Measurements from ENCODE around the gene RC3H1. TPM values are rescaled to one million over a fixed set of nuclear protein-coding genes. Genes with fewer than 3 reads are reported as not detected.

RC3H1 gene, protein sequence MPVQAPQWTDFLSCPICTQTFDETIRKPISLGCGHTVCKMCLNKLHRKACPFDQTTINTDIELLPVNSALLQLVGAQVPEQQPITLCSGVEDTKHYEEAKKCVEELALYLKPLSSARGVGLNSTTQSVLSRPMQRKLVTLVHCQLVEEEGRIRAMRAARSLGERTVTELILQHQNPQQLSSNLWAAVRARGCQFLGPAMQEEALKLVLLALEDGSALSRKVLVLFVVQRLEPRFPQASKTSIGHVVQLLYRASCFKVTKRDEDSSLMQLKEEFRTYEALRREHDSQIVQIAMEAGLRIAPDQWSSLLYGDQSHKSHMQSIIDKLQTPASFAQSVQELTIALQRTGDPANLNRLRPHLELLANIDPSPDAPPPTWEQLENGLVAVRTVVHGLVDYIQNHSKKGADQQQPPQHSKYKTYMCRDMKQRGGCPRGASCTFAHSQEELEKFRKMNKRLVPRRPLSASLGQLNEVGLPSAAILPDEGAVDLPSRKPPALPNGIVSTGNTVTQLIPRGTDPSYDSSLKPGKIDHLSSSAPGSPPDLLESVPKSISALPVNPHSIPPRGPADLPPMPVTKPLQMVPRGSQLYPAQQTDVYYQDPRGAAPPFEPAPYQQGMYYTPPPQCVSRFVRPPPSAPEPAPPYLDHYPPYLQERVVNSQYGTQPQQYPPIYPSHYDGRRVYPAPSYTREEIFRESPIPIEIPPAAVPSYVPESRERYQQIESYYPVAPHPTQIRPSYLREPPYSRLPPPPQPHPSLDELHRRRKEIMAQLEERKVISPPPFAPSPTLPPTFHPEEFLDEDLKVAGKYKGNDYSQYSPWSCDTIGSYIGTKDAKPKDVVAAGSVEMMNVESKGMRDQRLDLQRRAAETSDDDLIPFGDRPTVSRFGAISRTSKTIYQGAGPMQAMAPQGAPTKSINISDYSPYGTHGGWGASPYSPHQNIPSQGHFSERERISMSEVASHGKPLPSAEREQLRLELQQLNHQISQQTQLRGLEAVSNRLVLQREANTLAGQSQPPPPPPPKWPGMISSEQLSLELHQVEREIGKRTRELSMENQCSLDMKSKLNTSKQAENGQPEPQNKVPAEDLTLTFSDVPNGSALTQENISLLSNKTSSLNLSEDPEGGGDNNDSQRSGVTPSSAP
- total RNA-seq: 10 to 100 TPM; 39.9 to 52.1 (median 49.3) TPM
- total RNA-seq (2013): 45.3 TPM
- 80.0 to 150 (median 117) reads per million in 29 experiments for total RNA-seq

DNA sequence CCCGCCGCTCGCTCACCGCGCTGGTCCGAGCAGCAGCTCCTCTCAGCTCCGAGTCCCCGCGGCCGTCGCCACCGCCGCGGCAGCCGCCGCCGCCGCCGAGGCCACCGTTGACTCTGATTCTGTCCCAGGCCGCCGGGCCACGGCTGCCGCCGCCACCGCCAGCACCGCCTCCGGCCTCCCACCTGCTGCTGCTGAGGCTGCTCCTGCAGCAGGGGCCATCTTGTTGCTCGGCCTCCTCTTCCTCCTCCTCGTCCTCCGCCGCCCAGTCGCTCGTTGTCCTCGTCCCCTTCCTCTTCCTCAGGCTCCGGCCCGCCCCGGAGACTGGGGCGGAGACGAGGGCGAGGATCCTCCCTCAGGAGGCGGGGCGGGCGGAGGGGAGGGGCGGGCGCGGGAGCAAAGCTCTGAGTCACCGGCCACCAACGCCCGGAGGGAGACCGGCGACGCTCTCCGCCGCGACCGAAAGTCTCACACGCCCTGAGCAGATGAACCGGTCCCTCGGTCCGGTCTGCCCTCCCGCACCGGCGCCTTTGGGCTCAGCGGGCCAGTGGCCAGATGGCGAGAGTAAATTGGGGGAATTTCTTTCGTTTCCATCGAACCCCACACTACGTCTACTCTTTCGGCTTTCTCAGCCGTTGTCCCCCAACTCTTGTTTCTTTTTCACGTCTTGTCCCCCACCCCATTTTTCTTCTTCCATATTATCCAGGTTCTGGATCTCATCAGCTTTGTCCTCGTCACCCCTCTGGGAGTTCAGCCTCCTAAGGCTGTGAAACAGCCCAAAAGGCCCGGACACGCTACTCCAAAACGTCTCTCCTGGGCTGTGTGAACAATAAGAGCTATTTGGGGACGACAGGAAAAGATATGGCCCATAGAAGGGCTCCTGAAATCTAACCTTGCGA, at the start of gene RC3H1:
TSS of gene RC3H1 (minus strand) at position 278 of the 896 bp plus-strand sequence. CDS start 29,372 bp downstream, outside the sequence.
- Mint-ChIP-seq H3K27me3 (no peaks in the 10 kb centered on the region), H3K36me3 (peaks cover 4% of the 10 kb centered on the region), H3K4me3 (peak within 1 kb of the TSS; percentile 94 to 99 (median 98)), H3K27ac (peak within 1 kb of the TSS; percentile 95 to 97), H3K9me3 (no peaks in the 10 kb centered on the region), H3K4me1 (peaks cover 42 to 51% (median 45%) of the 10 kb centered on the region in 3 donors)
- peak; percentile 75 to 92 (median 83) for DNase-seq
- Histone ChIP-seq H3K4me1 (ENCODE audit: control insufficient read depth in 1 of 2, extremely low read depth in 1 of 2, insufficient read depth in 2 of 2, low read length in 2 of 2) (peaks cover 18 to 40% of the 10 kb centered on the region in 2 experiments), H3K36me3 (ENCODE audit: control insufficient read depth in 2 of 2, extremely low read depth in 1 of 2, insufficient read depth in 1 of 2, low read length in 1 of 2) (no peaks in the 10 kb centered on the region), H3K9me3 (no peaks in the 10 kb centered on the region), H3K4me3 (ENCODE audit: control insufficient read depth in 1 of 2, extremely low read depth in 1 of 2, low read length in 1 of 2) (peak within 1 kb of the TSS; percentile 96 to 97), H3K27me3 (replicated peaks in 1 of 2; ENCODE audit: control insufficient read depth in 2 of 2, extremely low read depth in 1 of 2, insufficient read depth in 2 of 2, low read length in 1 of 2) (no peaks in the 10 kb centered on the region), H3K27ac (ENCODE audit: low read length) (peak within 1 kb of the TSS; percentile 91)
- POLR2A ChIA-PET: interaction anchor here (0.6 to 1.0 kb wide), 4 partner anchors 22 to 866 kb away, joined by 3 to 4 read pairs (median 3); no protein-coding TSS in a partner anchor
- 0% methylated on average over 46 of the region's 78 CpGs for WGBS (ENCODE audit: insufficient coverage)
- CTCF ChIA-PET: interaction anchor here in 1 of 2 donors (1.0 to 1.1 kb wide), 3 partner anchors 132 to 777 kb away, joined by 3 read pairs; no protein-coding TSS in a partner anchor
- peak; percentile 92 to 97 (median 92) for ATAC-seq (replicated peaks in 1 of 4)

DNA sequence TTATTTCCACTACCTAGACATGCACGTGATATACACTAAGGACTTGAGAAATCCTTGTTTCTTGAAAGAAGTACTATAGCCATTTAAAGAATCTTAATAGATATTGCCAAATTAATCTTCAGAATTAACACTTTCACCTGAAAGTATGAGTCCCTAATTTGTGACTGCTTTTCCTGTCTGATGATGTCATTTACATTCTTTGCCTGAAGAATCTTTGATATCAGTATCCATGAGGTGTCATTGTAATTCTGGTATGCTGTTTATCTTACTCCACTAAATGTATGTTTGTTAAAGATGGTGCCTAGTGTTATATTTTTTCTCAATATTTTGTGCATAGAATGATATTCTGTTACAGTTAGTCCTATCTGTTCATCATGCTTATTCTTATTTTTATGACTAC, 48.5 kb upstream of the RC3H1 start:
- H3K4me1 Mint-ChIP-seq: peaks cover 11 to 12% (median 11%) of the 10 kb centered on the region in 3 donors
- H3K9me3 Mint-ChIP-seq: no peaks in the 10 kb centered on the region
- peak overlapping the region in 1 of 2 donors; percentile 1 for H3K27ac Mint-ChIP-seq
- ChIA-PET CTCF (no interaction called here), POLR2A (no interaction called here)
- H3K4me3 ChIP-seq (ENCODE audit: control insufficient read depth in 1 of 2, extremely low read depth in 1 of 2, low read length in 1 of 2): no peak overlapping the region
- H3K27ac ChIP-seq (ENCODE audit: low read length): no peak overlapping the region
- no peaks in the 10 kb centered on the region for H3K36me3 ChIP-seq (ENCODE audit: control insufficient read depth in 2 of 2, extremely low read depth in 1 of 2, insufficient read depth in 1 of 2, low read length in 1 of 2)
- no peak for DNase-seq
- ATAC-seq (replicated peaks in 1 of 4): no peak
- H3K27me3 Mint-ChIP-seq: peaks cover 0 to 5% of the 10 kb centered on the region in 2 donors
- H3K36me3 Mint-ChIP-seq: no peaks in the 10 kb centered on the region
- no CpG with 5 or more reads among the region's 1 CpG for WGBS (ENCODE audit: insufficient coverage)
- no peaks in the 10 kb centered on the region for H3K27me3 ChIP-seq (replicated peaks in 1 of 2; ENCODE audit: control insufficient read depth in 2 of 2, extremely low read depth in 1 of 2, insufficient read depth in 2 of 2, low read length in 1 of 2)
- peaks cover 0 to 3% of the 10 kb centered on the region in 2 experiments for H3K4me1 ChIP-seq (ENCODE audit: control insufficient read depth in 1 of 2, extremely low read depth in 1 of 2, insufficient read depth in 2 of 2, low read length in 2 of 2)
- no peaks in the 10 kb centered on the region for H3K9me3 ChIP-seq
- H3K4me3 Mint-ChIP-seq: no peak overlapping the region

DNA sequence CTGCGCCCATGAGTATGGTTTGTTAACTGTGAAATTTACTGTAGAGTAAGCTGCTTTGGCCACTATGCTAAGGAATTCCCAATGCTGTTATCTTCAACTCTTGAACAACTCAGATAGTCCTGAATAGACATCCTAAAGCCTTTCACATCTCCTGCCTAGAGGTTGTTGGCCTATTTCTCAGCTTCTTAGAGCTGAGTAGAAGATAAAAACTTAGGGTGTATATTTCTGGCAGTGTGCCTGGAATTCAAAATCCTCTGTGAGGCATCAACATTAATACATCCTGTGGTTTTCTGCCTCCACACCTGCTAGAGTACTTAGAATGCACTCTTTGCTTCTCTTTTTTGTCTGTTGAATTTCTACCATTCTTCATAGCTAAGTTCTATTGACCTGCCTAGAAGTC, 45.8 kb upstream of the RC3H1 start:
- peaks cover 11 to 12% (median 11%) of the 10 kb centered on the region in 3 donors for H3K4me1 Mint-ChIP-seq
- H3K36me3 Mint-ChIP-seq: no peaks in the 10 kb centered on the region
- WGBS (ENCODE audit: insufficient coverage): no CpG with 5 or more reads among the region's 1 CpG
- peak overlapping the region in 1 of 2 donors; percentile 17 for H3K27ac Mint-ChIP-seq
- Histone ChIP-seq H3K4me3 (ENCODE audit: control insufficient read depth in 1 of 2, extremely low read depth in 1 of 2, low read length in 1 of 2) (no peak overlapping the region), H3K27ac (ENCODE audit: low read length) (no peak overlapping the region), H3K36me3 (ENCODE audit: control insufficient read depth in 2 of 2, extremely low read depth in 1 of 2, insufficient read depth in 1 of 2, low read length in 1 of 2) (no peaks in the 10 kb centered on the region), H3K4me1 (ENCODE audit: control insufficient read depth in 1 of 2, extremely low read depth in 1 of 2, insufficient read depth in 2 of 2, low read length in 2 of 2) (peaks cover 0 to 3% of the 10 kb centered on the region in 2 experiments), H3K9me3 (no peaks in the 10 kb centered on the region), H3K27me3 (replicated peaks in 1 of 2; ENCODE audit: control insufficient read depth in 2 of 2, extremely low read depth in 1 of 2, insufficient read depth in 2 of 2, low read length in 1 of 2) (no peaks in the 10 kb centered on the region)
- CTCF ChIA-PET: interaction anchor here in 1 of 2 donors (1.3 kb wide), 1 partner anchor 150 kb away, joined by 3 read pairs; no protein-coding TSS in a partner anchor
- ATAC-seq (replicated peaks in 1 of 4): peak; percentile 52 to 81 (median 78)
- H3K27me3 Mint-ChIP-seq: peaks cover 5% of the 10 kb centered on the region in 2 donors
- H3K4me3 Mint-ChIP-seq: no peak overlapping the region
- DNase-seq: peak in 9 of 35 experiments; percentile 3 to 43 (median 13)
- POLR2A ChIA-PET: no interaction called here
- H3K9me3 Mint-ChIP-seq: no peaks in the 10 kb centered on the region

DNA sequence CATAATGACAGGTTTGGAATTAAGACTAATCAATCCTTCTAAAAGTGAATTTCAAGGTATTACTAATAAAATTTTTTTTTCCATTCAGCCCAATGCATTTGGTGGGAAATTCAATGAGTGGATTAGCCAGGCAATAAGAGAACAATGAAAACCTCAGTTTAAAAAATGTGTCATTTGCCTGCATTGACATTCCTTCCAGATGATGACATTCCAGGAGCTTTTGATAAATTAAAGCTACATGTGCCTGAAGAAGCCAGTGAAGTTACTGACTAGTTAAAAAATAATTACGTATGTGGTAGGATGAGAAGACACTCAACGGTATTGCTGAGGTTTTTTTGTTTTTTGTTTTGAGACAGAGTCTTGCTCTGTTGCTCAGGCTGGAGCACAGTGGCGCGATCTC, 37.9 kb upstream of the RC3H1 start:
- Mint-ChIP-seq H3K9me3 (no peaks in the 10 kb centered on the region), H3K4me3 (no peak overlapping the region), H3K36me3 (no peaks in the 10 kb centered on the region), H3K4me1 (peaks cover 2 to 12% (median 5%) of the 10 kb centered on the region in 3 donors), H3K27me3 (peaks cover 2 to 7% of the 10 kb centered on the region in 2 donors), H3K27ac (no peak overlapping the region)
- Histone ChIP-seq H3K27ac (ENCODE audit: low read length) (no peak overlapping the region), H3K4me1 (ENCODE audit: control insufficient read depth in 1 of 2, extremely low read depth in 1 of 2, insufficient read depth in 2 of 2, low read length in 2 of 2) (no peaks in the 10 kb centered on the region), H3K36me3 (ENCODE audit: control insufficient read depth in 2 of 2, extremely low read depth in 1 of 2, insufficient read depth in 1 of 2, low read length in 1 of 2) (no peaks in the 10 kb centered on the region), H3K27me3 (replicated peaks in 1 of 2; ENCODE audit: control insufficient read depth in 2 of 2, extremely low read depth in 1 of 2, insufficient read depth in 2 of 2, low read length in 1 of 2) (peaks cover 0 to 5% of the 10 kb centered on the region in 2 experiments), H3K9me3 (no peaks in the 10 kb centered on the region), H3K4me3 (ENCODE audit: control insufficient read depth in 1 of 2, extremely low read depth in 1 of 2, low read length in 1 of 2) (no peak overlapping the region)
- ChIA-PET CTCF (no interaction called here), POLR2A (no interaction called here)
- 92% methylated on average over 4 of the region's 4 CpGs for WGBS (ENCODE audit: insufficient coverage)
- no peak for DNase-seq
- no peak for ATAC-seq (replicated peaks in 1 of 4)

DNA sequence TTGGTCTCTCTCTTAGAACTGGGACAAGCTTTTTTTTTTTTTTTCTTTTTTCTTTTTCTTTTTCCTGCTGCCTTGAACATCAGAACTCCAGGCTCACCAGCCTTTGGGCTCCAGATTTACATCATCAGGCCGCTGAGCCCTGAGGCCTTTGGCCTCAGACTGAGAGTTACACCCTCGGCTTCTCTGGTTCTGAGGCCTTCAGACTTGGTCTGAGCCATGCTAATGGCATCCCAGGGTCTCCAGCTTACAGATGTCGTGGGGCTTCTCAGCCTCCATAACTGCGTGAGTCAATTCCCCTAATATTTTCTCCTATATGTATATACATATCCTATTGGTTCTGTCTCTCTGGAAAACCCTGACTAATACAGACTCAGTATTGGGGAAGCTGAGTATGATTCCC, 36.5 kb upstream of the RC3H1 start:
- Mint-ChIP-seq H3K4me3 (no peak overlapping the region), H3K36me3 (no peaks in the 10 kb centered on the region), H3K4me1 (peaks cover 2 to 12% (median 5%) of the 10 kb centered on the region in 3 donors), H3K27ac (no peak overlapping the region), H3K27me3 (peaks cover 2 to 7% of the 10 kb centered on the region in 2 donors), H3K9me3 (no peaks in the 10 kb centered on the region)
- 100% methylated on average over 1 of the region's 4 CpGs for WGBS (ENCODE audit: insufficient coverage)
- Histone ChIP-seq H3K4me1 (ENCODE audit: control insufficient read depth in 1 of 2, extremely low read depth in 1 of 2, insufficient read depth in 2 of 2, low read length in 2 of 2) (no peaks in the 10 kb centered on the region), H3K9me3 (no peaks in the 10 kb centered on the region), H3K36me3 (ENCODE audit: control insufficient read depth in 2 of 2, extremely low read depth in 1 of 2, insufficient read depth in 1 of 2, low read length in 1 of 2) (no peaks in the 10 kb centered on the region), H3K4me3 (ENCODE audit: control insufficient read depth in 1 of 2, extremely low read depth in 1 of 2, low read length in 1 of 2) (no peak overlapping the region), H3K27me3 (replicated peaks in 1 of 2; ENCODE audit: control insufficient read depth in 2 of 2, extremely low read depth in 1 of 2, insufficient read depth in 2 of 2, low read length in 1 of 2) (peaks cover 0 to 12% of the 10 kb centered on the region in 2 experiments), H3K27ac (ENCODE audit: low read length) (no peak overlapping the region)
- ChIA-PET POLR2A (interaction anchor here in 1 of 2 donors (0.5 to 0.6 kb wide), 2 partner anchors 402 to 1483 kb away, joined by 3 to 4 read pairs; no protein-coding TSS in a partner anchor), CTCF (interaction anchor here in 1 of 2 donors (0.6 kb wide), 1 partner anchor 1303 kb away, joined by 3 read pairs; no protein-coding TSS in a partner anchor)
- ATAC-seq (replicated peaks in 1 of 4) (no peak), DNase-seq (no peak)

Data from T-cell (primary cell).